NCI-H1436 (cell line): ENCODE data around the gene THSD8.
A peak's percentile ranks its signal among the peaks of the same experiment; 100 is the strongest.
"Not testable (repeated sequence)": the region's sequence is repeated elsewhere in the genome, so short reads cannot be mapped to it uniquely, and the experiment has no call there.

Experiments
- DNase-seq: peaks from one replicate; lab custom pipeline; 2025; lab: John Stamatoyannopoulos, UW

Gene THSD8

GRCh38 chr19:12792051-12792852 lies 9.6 kb upstream of the THSD8 start:
- DNase-seq = peak; percentile 71

DNA sequence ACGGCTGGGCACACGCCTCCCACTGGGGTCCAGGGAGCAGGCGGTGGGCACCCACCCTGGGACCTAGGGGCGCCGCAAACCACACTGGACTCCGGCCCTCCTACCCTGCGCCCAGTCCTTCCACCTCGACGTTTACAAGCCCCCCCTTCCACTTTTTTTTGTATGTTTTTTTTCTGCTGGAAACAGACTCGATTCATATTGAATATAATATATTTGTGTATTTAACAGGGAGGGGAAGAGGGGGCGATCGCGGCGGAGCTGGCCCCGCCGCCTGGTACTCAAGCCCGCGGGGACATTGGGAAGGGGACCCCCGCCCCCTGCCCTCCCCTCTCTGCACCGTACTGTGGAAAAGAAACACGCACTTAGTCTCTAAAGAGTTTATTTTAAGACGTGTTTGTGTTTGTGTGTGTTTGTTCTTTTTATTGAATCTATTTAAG lies 9.0 kb upstream of the THSD8 start:
- DNase-seq = no peak

- DNase-seq = peak; percentile 89
Measured at GRCh38 chr19:12793290-12794195, 8.3 kb upstream of the THSD8 start.

DNA sequence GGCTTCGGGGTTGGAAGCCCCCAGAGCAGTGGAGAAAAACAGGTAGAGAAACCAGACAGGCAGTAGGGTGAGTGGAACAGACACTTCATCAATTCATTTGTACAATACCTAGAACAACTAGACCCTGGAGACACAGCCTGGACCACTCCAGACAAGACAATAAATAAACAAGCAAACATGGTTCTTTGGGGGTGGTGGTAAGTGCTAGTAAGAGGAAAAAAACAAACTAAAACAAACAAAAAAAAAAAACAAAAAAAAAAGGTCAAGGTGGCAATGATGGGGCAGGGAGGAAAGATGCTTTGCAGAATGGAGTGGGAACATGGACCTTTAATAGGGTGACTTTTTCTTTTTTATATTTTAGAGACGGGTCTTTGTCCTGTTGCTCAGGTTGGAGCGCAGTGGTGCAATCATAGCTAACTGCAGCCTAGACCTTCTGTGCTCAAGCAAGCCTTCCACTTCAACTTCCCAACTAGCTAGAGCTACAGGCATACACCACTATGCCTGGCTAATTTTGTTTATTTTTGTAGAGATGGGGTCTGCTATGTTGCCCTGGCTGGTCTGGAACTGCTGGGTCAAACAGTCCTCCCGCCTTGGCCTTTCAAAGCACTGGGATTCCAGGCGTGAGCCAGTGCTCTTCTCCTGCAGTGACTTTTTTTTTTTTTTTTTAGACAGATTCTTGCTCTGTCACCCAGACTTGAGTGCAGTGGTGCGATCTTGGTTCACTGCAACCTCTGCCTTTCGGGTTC lies 7.5 kb upstream of the THSD8 start:
- DNase-seq = no peak

DNA sequence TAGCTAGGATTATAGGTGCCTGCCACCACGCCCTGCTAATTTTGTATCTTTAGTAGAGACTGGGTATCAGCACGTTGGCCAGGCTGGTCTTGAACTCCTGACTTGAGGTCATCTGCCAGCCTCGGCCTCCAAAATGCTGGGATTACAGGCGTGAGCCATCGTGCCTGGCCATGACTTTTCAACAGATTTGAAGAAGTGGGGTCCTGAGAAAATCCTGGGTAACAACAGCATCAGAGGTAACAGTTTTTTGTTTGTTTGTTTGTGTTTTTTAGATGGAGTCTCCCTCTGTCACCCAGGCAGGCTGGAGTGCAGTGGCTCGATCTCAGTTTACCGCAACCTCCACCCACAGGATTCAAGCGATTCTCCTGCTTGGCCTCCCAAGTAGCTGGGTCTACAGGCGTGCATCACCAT lies 6.9 kb upstream of the THSD8 start:
- DNase-seq = no peak

GRCh38 chr19:12796146-12797071 lies 5.5 kb upstream of the THSD8 start:
- DNase-seq = peak; percentile 78

DNA sequence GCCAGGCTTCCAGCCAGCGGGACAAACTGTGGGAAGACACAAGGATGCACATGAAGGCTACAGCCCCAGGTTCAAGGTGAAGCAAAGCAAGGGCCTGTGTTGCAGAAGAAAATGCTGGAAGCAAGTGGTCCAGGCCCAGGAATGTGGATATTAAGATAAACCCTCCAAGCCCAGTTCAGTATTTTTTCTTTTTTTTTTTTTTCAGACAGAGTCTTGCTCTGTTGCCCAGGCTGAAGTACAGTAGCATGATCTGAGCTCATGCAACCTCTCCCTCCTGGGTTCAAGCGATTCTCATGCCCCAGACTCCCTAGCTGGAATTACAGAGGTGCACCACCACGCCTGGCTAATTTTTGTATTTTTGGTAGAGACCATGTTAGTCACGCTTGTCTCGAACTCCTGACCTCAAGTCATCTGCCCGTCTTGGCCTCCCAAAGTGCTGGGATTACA lies 4.7 kb upstream of the THSD8 start:
- DNase-seq = no peak

- DNase-seq = not testable (repeated sequence)
Measured at GRCh38 chr19:12797607-12798006, 4.3 kb upstream of the THSD8 start.

DNA sequence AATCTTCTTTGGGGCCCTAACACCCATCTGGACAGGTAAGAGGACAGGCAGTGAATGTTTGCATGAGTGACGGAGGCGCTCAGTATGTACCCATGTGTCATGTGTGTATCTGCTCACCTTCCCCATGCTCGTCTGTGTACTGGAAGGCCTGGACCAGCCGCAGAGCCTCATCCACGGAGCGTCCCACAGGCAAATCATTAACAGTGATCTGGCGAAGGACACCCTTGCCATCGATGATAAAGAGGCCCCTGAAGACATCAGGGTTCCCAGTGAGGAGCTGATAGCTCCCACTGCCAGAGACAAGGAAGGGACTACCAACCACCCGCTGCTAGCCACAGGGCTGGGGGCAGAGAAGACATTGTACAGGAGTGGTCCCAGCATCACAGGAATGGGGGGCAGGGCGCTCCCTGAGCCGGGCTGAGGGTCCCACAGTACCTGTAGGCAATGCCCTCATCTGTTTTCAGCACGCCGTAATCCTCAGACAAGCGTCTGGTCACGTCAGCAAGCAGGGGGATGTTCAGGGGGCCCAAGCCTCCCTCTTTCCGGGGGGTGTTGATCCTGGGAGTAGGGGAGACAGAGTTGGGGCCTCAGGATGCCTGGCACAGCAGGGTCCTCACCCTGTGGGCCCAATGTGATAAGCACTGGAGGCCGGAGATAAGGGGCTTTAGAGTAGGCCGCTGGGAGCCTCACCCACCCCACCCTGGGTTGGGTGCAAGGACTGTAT lies 2.0 kb upstream of the THSD8 start:
- DNase-seq = no peak

DNA sequence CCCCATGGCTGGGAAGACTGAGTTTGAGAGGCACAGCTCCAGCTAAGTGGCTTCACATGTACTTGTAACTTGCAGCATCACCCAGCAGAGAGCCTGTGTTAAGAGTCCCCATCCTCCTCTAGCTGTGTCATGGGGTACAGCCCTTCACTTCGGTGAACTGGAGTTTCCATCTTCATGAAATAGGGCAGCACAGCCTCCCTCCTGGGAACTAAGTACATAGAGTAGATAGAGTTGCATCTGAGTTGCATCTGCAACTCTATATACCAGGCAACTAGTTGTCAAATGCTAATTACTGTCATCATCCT lies 1.5 kb upstream of the THSD8 start:
- DNase-seq = no peak

DNA sequence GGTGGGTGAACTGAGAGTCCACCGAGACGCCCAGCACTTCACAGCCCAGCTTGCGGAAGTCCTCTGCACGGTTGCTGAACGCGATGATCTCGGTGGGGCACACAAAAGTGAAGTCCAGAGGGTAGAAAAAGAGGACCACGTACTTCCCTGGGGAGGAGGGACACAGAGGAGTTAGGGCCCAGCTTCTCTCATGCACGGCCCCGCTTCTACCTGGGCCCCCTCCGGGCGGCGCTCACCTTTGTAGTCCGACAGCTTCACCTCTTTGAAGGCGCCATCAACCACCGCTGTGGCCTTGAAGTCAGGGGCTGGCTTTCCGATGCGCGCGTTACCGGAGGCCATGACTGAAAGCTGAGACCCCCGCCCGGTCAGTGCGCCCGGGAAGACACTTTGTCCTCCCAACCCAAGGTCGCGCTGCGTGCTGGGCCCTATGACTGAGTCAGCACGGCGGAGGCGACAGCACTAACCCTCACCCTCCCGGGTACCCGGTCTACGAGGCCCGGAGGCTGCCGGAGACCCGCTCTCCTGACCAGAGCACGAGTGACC lies 875 bp upstream of the THSD8 start:
- no peak for DNase-seq

DNA sequence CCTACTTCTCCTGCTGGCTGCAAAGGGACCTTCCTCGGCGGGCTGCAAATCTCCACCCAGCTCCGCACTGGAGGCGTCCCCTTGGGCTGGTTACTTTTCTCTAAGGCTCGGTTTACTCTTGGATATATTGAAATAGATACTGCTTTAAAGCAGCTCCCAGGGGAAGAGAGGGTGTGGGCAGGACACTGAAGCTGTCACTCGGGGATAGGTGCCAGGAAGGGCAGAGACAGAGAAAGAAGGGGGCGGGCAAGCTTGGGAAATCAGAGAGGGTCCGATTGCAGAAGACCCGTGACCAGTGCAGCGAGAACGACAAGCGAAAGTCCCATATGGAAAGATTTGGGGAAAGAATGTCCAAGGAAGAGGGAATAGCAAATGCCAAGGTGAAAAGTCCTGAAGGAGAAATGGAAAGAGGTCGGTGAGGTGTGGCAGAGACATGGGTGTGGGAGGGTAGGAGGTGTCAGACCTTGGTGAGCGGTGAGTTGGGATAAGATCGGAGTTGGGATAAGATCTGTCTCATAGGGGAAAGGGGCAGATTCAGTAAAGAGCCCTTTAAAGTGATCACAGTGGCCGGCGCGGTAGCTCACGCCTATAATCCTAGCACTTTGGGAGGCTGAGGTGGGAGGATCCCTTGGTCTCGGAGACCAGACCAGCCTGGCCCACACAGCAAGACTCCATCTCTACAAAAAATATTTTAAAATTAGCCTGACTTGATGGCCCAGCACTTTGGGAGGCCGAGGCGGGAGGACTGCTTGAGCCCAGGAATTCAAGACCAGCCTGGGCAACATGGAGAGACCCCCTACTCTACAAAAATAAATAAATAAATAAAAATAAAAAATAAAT lies 618 bp downstream of the THSD8 start:
- no peak for DNase-seq

- DNase-seq = no peak
Measured at GRCh38 chr19:12804051-12804450, 2.2 kb downstream of the THSD8 start.

GRCh38 chr19:12806242-12807081 lies 4.6 kb downstream of the THSD8 start, which contains the start of gene RNASEH2A:
Gene RNASEH2A (plus strand): TSS chr19:12806584. CDS start chr19:12806674, 90 bp downstream.
- DNase-seq = peak; percentile 90

- no peak for DNase-seq
Measured at GRCh38 chr19:12815088-12815487, 13.2 kb downstream of the THSD8 start.

- DNase-seq = not testable (repeated sequence)
Measured at GRCh38 chr19:12817188-12817587, 15.3 kb downstream of the THSD8 start.

DNA sequence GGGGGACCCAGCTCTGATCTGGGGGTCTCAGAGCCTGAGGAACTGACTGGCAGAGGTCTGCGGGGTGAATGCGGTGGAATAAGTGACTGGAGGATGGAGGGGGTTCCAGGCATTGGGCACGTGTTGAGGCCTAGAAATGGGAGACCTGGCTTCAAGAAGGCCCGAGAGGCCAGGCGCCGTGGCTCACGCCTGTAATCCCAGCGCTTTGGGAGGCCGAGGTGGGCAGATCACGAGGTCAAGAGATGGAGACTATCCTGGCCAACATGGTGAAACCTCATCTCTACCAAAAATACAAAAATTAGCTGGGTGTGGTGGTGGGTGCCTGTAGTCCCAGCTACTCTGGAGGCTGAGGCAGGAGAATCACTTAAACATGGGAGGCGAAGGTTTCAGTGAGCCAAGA lies 15.9 kb downstream of the THSD8 start:
- not testable (repeated sequence) for DNase-seq

GRCh38 chr19:12821761-12822160 lies 19.9 kb downstream of the THSD8 start:
- no peak for DNase-seq
